Measurements from ENCODE around the gene SPTA1. TPM values are rescaled to one million over a fixed set of nuclear protein-coding genes. Genes with fewer than 3 reads are reported as not detected.

Gene SPTA1
- total RNA-seq, 4 donors from 2014 or later = 0.38 to 0.88 (median 0.68) TPM; not detected in 1

DNA sequence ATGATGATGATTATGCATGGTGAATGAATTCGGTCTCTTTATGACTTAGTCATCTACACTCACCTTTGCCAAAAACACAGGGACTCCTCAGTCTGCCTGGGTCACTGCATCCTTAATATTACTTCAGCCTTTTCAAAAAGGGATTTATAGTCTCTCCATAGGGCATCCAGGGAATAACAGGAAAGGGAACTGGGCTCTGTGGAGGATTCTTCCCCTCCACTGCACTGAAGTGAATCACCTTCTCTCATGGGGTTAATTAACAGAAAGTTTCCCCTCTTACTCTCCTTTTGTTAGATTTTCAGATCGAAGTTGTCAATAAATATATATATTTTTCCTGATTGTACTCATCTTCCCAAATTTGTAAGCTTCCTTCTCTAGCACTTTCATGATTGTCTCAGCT is 34.1 kb upstream of the SPTA1 start, which contains the start of gene OR6K3:
Gene OR6K3 (minus strand): TSS at position 101 of the 400 bp plus-strand sequence. CDS start 2,605 bp downstream, outside the sequence.
- TF ChIP-seq, protein P1, sequence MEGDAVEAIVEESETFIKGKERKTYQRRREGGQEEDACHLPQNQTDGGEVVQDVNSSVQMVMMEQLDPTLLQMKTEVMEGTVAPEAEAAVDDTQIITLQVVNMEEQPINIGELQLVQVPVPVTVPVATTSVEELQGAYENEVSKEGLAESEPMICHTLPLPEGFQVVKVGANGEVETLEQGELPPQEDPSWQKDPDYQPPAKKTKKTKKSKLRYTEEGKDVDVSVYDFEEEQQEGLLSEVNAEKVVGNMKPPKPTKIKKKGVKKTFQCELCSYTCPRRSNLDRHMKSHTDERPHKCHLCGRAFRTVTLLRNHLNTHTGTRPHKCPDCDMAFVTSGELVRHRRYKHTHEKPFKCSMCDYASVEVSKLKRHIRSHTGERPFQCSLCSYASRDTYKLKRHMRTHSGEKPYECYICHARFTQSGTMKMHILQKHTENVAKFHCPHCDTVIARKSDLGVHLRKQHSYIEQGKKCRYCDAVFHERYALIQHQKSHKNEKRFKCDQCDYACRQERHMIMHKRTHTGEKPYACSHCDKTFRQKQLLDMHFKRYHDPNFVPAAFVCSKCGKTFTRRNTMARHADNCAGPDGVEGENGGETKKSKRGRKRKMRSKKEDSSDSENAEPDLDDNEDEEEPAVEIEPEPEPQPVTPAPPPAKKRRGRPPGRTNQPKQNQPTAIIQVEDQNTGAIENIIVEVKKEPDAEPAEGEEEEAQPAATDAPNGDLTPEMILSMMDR (IDR thresholded peaks at IDR 0.05; ENCODE audit: low read depth) = no peak

DNA sequence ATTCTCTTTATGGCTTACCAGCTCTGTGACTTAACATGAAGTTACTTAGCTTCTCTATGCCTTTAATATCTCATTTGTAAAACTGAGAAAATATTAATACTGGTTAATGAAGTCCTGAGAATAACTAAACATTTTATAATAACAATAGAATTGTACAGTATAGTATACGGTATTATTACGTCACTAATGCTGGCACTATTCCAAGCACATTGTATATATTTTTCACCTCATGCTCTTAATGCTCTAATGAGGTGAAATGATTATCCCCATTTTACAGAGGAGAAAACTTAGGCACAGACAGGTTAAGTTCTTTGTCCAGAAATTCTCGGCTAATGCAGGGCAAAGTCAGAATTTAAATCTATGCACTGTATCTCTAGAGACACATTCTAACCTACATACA is 33.1 kb upstream of the SPTA1 start:
- TF ChIP-seq, protein P1 (IDR thresholded peaks at IDR 0.05; ENCODE audit: low read depth) = no peak

DNA sequence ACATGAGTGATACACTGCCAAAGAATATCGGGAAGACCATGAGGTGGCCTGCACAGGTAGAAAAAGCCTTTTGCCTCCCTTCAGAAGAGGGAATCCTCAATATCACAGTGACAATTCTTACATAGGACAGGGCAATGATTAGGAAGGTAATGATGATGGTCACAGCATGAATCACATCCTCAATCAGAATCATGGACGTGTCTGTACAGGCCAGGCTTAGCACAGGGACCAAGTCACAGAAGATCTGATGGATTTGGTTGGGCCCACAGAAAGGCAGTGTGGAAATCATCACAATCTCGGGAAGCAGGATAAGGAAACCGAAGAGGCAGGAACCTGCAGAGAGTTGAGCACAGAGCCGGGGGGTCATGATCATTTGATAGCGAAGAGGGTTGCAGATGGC is 30.8 kb upstream of the SPTA1 start:
- TF ChIP-seq, protein P1 (IDR thresholded peaks at IDR 0.05; ENCODE audit: low read depth) = no peak

DNA sequence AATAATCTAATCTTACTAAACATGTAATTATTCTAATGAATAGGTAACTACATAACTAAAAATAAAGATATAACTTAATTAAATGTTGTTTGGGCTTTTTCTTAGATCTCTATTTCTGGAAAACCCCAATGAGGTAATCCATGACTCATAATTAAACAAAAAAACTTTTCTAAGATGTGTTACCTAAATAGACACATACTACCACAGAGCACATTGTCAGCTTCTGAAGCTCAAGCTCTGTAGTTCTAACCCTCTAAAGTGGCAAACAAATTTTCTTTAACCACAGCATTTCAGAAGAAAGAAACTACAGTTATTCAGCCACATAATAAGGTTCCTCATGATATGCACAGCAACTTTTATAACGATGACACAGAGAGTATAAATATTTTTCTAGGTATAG is 29.8 kb upstream of the SPTA1 start:
- TF ChIP-seq, protein P1 (IDR thresholded peaks at IDR 0.05; ENCODE audit: low read depth) = no peak

DNA sequence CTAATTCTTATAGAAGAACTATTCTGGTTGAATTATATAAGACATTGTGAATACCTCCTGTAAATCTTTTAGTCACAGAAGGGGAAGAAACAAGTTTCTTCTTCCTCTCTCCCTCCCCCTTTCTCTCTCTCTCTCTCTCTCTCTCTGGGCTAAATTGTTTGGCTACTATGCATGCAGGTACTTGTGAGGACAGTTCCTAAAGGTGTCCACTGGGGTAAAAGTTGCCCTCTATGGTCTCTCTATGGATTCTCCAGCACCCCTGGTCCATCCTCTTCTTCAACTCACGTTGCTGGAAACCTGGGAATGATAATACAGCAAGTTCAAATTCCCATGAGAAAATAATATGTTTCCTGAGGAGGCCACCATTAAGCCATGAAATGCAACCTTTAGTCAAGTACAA is 28.2 kb upstream of the SPTA1 start:
- TF ChIP-seq, protein P1 (IDR thresholded peaks at IDR 0.05; ENCODE audit: low read depth) = no peak

DNA sequence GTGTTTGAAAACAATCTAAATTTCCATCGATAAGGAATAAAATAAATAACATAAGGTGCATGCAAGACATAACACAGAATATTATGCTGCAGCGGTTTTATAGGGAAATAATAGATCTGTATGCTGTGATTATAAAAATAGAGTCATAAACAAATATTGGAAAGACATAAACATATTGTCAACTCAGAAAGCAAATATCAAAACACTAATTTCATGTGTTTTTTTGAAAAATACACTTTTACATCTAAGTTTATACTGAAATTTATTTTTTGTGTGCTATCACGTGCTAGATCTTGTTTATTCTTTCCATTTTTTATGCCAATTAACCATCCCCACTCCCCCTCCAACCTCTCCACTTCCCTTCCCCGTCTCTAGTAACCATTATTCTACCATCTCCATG is 24.6 kb upstream of the SPTA1 start:
- TF ChIP-seq, protein P1 (IDR thresholded peaks at IDR 0.05; ENCODE audit: low read depth) = no peak

DNA sequence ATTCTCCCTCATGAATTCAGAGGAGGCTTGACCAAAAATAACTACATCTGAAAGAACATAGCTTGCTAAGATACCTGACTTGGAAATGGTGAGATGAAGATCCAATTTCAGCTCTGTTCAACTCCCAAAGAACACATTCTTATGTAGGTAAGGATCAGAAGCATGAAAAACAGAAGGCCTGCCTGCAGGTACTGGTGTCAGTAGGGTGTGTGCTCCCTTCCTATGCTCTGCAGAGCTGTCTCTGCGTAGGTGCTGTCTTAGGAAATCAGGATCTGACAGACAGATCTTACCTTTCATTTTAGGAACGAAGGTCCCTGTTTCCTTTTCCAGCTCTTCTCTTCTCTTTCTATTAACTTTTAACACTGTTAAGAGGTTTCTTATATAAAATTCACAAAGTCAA is 19.6 kb upstream of the SPTA1 start:
- TF ChIP-seq, protein P1 (IDR thresholded peaks at IDR 0.05; ENCODE audit: low read depth) = no peak
